Gastroesophageal sphincter (tissue), 2 donors: ENCODE data around the gene COL2A1.

Source experiments
- EP300 ChIP-seq: sonication (generic); formaldehyde crosslinking; IDR thresholded peaks from one replicate; pipeline ENCODE4 v1.6.1; 2017; ENCODE audit warnings: antibody characterized with exemption, mild to moderate bottlenecking
- POLR2A ChIP-seq, 2 donors: fragments of 450-650 bp; IDR thresholded peaks; one replicate each; pipeline ENCODE4 v1.6.1; 2017; ENCODE audit warnings: antibody characterized with exemption in 2 of 2, mild to moderate bottlenecking in 2 of 2, moderate library complexity in 1 of 2

GRCh38 chr12:48010366-48010970 is 6.2 kb upstream of the COL2A1 start:
- TF ChIP-seq POLR2A (IDR thresholded peaks at IDR 0.05) (no peak), EP300 (no peak)
